K562 (cell line): ENCODE results near the gene KCNJ12. TPM values are rescaled to one million over a fixed set of nuclear protein-coding genes. Genes with fewer than 3 reads are reported as not detected.

Experiments
- ATAC-seq: fragments of 200-7000 bp; cut with Tn5 transposase; 3 replicates; pipeline ENCODE4 v1.9.1; 2020; ENCODE audit warnings: moderate library complexity
- BruUV-seq: library from RNA; stranded (reverse); fragments of 400-500 nt; replicated peaks from 2 replicates; lab custom pipeline; 2021; lab: Mats Ljungman, UMichigan
- CTCF ChIA-PET: fragments of 300-600 bp; formaldehyde crosslinking; extraction: SDS; loops from one replicate; lab custom pipeline; 2021; ENCODE audit warnings: low intra/inter-chr PET ratio; lab: Yijun Ruan, JAX
- POLR2A ChIA-PET: fragments of 300-600, 350-650 bp; sonication (Branson Sonifier 250); formaldehyde crosslinking; extraction: SDS; loops from one replicate; lab custom pipeline; 2021; ENCODE audit warnings: antibody characterized with exemption, inconsistent platforms; lab: Yijun Ruan, JAX
- DNase-seq, 4 experiments: peaks; one replicate each; pipeline versions ENCODE4 v3.0.0 to v3.0.0-alpha.2; 2011 to 2018; ENCODE audit warnings: low spot score in 3 of 4, mixed read lengths in 3 of 4; ENCODE audit errors: extremely low read depth in 1 of 4
- FAIRE-seq: peaks from 2 replicates; lab custom pipeline; 2011; peaks lifted over from hg19 to GRCh38; lab: Jason Lieb, UNC
- H2AFZ ChIP-seq: 2 replicates; pipeline ENCODE4 v1.6.0; 2011; ENCODE audit warnings: low read depth, low read length, control low read depth, inconsistent platforms
- H3K27ac ChIP-seq: fragments of 200-600 bp; 3 replicates; pipeline ENCODE4 v1.8.0; 2011; ENCODE audit warnings: low read depth, mild to moderate bottlenecking, control low read depth, inconsistent platforms, low read length, moderate library complexity, mixed read lengths; ENCODE audit errors: extremely low read depth
- H3K27me3 ChIP-seq, 2 experiments: fragments of 300-600 bp in 1 of 2; 2 replicates in 1 of 2; 3 replicates in 1 of 2; pipeline versions ENCODE4 v1.6.0 to v1.8.0; 2011; ENCODE audit warnings: inconsistent platforms in 2 of 2, low read length in 2 of 2, mild to moderate bottlenecking in 1 of 2, mixed read lengths in 1 of 2, moderate library complexity in 1 of 2; ENCODE audit not compliant: control insufficient read depth in 2 of 2, insufficient read depth in 2 of 2
- H3K36me3 ChIP-seq: fragments of 300-600 bp; 3 replicates; pipeline ENCODE4 v1.8.0; 2011; ENCODE audit warnings: mild to moderate bottlenecking, low read length, inconsistent platforms; ENCODE audit not compliant: control insufficient read depth, insufficient read depth
- H3K4me1 ChIP-seq, 2 experiments: fragments of 200-600 bp in 1 of 2; replicated peaks in 1 of 2; 2 replicates in 1 of 2; 3 replicates in 1 of 2; pipeline versions ENCODE4 v1.5.1 to v1.8.0; 2011; ENCODE audit warnings: inconsistent platforms in 2 of 2, low read length in 2 of 2, mild to moderate bottlenecking in 1 of 2, mixed read lengths in 1 of 2, moderate library complexity in 1 of 2; ENCODE audit not compliant: control insufficient read depth in 2 of 2, insufficient read depth in 2 of 2
- H3K4me2 ChIP-seq: 2 replicates; pipeline ENCODE4 v1.6.1; 2011; ENCODE audit warnings: low read length, control low read depth, inconsistent platforms, mixed read lengths; ENCODE audit not compliant: insufficient read depth
- H3K4me3 ChIP-seq: fragments of 200-600 bp; sonication (generic), shearing (Covaris generic); 2 replicates; pipeline ENCODE4 v1.5.1; 2016; ENCODE audit warnings: control low read depth, inconsistent platforms
- H3K79me2 ChIP-seq: fragments of 200-600 bp; 3 replicates; pipeline ENCODE4 v1.8.0; 2011; ENCODE audit warnings: low read length, inconsistent platforms; ENCODE audit not compliant: control insufficient read depth, insufficient read depth
- H3K9ac ChIP-seq, 2 experiments: 2 replicates each; pipeline versions ENCODE4 v1.6.0 to v1.6.1; 2011; ENCODE audit warnings: low read depth in 2 of 2, low read length in 2 of 2, control low read depth in 1 of 2, inconsistent platforms in 1 of 2, mild to moderate bottlenecking in 1 of 2, mixed read lengths in 1 of 2; ENCODE audit not compliant: insufficient read depth in 1 of 2
- H3K9me1 ChIP-seq: one replicate; pipeline ENCODE4 v1.6.0; 2011; ENCODE audit warnings: inconsistent platforms, mild to moderate bottlenecking, low read length, moderate library complexity; ENCODE audit not compliant: control insufficient read depth, insufficient read depth
- H3K9me3 ChIP-seq: replicated peaks from 2 replicates; pipeline ENCODE4 v1.5.1; 2011; ENCODE audit warnings: low read depth, low read length, inconsistent platforms; ENCODE audit not compliant: control insufficient read depth, insufficient read depth
- H4K20me1 ChIP-seq: replicated peaks from 2 replicates; pipeline ENCODE4 v1.6.1; 2011; ENCODE audit warnings: low read length, inconsistent platforms, mixed read lengths; ENCODE audit not compliant: control insufficient read depth, insufficient read depth
- HDAC6 ChIP-seq: IDR thresholded peaks from 2 replicates; pipeline ENCODE4 v1.6.1; 2012; ENCODE audit warnings: low read depth, mild to moderate bottlenecking, control low read depth, inconsistent platforms, low read length, moderate library complexity
- HNRNPL ChIP-seq: fragments of 200-400 bp; formaldehyde crosslinking; IDR thresholded peaks from 2 replicates; pipeline ENCODE4 v1.6.1; 2017; ENCODE audit warnings: low read depth, mild to moderate bottlenecking, low read length
- STAG1 ChIP-seq: sonication (generic); formaldehyde crosslinking; IDR thresholded peaks from 2 replicates; pipeline ENCODE4 v1.5.0; 2020; ENCODE audit warnings: missing genetic modification reagents, borderline replicate concordance
- ZNF609 ChIP-seq: sonication (generic); formaldehyde crosslinking; IDR thresholded peaks from 2 replicates; pipeline ENCODE4 v1.8.1; 2023; ENCODE audit warnings: missing genetic modification reagents, mild to moderate bottlenecking, borderline replicate concordance
- ZNF707 ChIP-seq: fragments of 250-450 bp; sonication (Bioruptor Pico); conservative IDR thresholded peaks from 2 replicates; pipeline ENCODE4 v1.8.0; 2022; ENCODE audit warnings: inconsistent platforms, mild to moderate bottlenecking, moderate library complexity
- WGBS: fragments of 100-300 bp; shearing (Covaris generic); methylation state at CpG from one replicate; pipeline ENCODE4 v1.1.6; 2016; ENCODE audit warnings: low coverage, mixed read lengths; ENCODE audit not compliant: insufficient coverage; ENCODE audit errors: missing lambda C conversion rate; 5-methylcytosine and 5-hydroxymethylcytosine counted together
- in situ Hi-C: fragments of 300-500 bp; cut with MboI; formaldehyde crosslinking; loops from 4 replicates; pipeline ENCODE4 v1.15.0; 2018; ENCODE audit warnings: inconsistent platforms, mixed read lengths
- intact Hi-C: fragments of 100-400 bp; cut with micrococcal nuclease; formaldehyde crosslinking; loops from 2 replicates; pipeline ENCODE4 v1.14.2; 2022
- polyA plus RNA-seq, 8 experiments: library from polyadenylated mRNA; depleted of rRNA in 4 of 8; stranded (reverse) in 5 of 8; unstranded in 3 of 8; fragments of >200 nt; fragmentation: Nextera tagmentation in 2 of 8; fragmentation: Illumina TruSeq in 1 of 8; extraction: Ambion mirVana in 2 of 8; extraction: Trizol in 1 of 8; gene quantifications; 2 replicates each; pipeline versions ENCODE4 v1.2.1 to v1.2.3, GENCODE V29; 2011 to 2014; ENCODE audit warnings: inconsistent platforms in 1 of 8, missing spikeins in 1 of 8
- total RNA-seq, 7 experiments: library from RNA; depleted of rRNA in 6 of 7; stranded (reverse); fragments of >200 nt in 6 of 7; fragmentation: Illumina TruSeq in 2 of 7; extraction: Trizol in 2 of 7; gene quantifications; 2 replicates each; pipeline versions ENCODE4 v1.2.1 to v1.2.3, GENCODE V29; 2011 to 2021; ENCODE audit warnings: low replicate concordance in 1 of 7
- TF ChIP-seq, protein P1 (sequence below): fragments of 250-450 bp; sonication (Bioruptor Pico); IDR thresholded peaks from 2 replicates; pipeline ENCODE4 v1.5.0; 2020; ENCODE audit warnings: mild to moderate bottlenecking

Gene KCNJ12
- total and polyA plus RNA-seq, 9 of the 15 experiments (the other 6 are each of a cell fraction or from before 2014, with no cell fraction given), result 0.02 TPM; not detected in 8

- TF ChIP-seq, protein P1, sequence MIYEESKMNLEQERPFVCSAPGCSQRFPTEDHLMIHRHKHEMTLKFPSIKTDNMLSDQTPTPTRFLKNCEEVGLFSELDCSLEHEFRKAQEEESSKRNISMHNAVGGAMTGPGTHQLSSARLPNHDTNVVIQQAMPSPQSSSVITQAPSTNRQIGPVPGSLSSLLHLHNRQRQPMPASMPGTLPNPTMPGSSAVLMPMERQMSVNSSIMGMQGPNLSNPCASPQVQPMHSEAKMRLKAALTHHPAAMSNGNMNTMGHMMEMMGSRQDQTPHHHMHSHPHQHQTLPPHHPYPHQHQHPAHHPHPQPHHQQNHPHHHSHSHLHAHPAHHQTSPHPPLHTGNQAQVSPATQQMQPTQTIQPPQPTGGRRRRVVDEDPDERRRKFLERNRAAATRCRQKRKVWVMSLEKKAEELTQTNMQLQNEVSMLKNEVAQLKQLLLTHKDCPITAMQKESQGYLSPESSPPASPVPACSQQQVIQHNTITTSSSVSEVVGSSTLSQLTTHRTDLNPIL (CRISPR knock-in tag), result no peak
- no peak for TF ChIP-seq STAG1
Observed at GRCh38 chr17:21368545-21369246, 7.5 kb upstream of the KCNJ12 start (continued).

DNA sequence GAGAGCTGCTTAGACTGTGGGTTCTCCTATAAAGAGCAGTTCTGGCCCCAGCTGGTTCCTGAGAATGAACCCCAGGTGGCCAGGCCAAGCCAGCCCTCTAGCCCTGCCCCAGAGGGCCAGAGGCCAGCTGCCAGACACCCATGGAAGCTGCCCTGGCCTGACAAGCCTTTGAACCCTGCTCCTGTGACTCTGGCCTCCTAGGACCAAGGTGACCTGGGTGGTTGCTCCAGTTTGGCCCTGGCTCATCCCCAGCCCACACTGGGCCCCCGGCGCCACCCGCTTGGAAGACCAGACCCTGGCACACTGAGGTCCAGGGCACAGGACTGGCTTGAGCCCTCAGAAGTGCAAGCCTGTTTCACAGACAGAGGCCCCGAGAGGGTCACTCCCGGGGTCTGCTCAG, 6.8 kb upstream of the KCNJ12 start:
- DNase-seq, result no peak
- in situ Hi-C loops, result no loop called here
- ChIA-PET POLR2A (no interaction called here), CTCF (no interaction called here)
- H3K4me3 ChIP-seq, result no peak overlapping the region
- no peaks in the 10 kb centered on the region for H3K79me2 ChIP-seq
- H2AFZ ChIP-seq, result no peak overlapping the region
- H3K9me1 ChIP-seq, result no peaks in the 10 kb centered on the region
- H3K9ac ChIP-seq, result no peak overlapping the region
- no peak overlapping the region for H3K4me2 ChIP-seq
- H3K27me3 ChIP-seq, result peaks cover 0 to 45% of the 10 kb centered on the region in 2 experiments; a peak in 3 of 5 replicates
- TF ChIP-seq HDAC6 (no peak), HNRNPL (no peak), ZNF707 (no peak), ZNF609 (CRISPR knock-in tag) (no peak)
- H3K9me3 ChIP-seq, result no peaks in the 10 kb centered on the region
- H3K36me3 ChIP-seq, result no peaks in the 10 kb centered on the region
- ATAC-seq, result no peak
- WGBS, result 4% methylated on average over 4 of the region's 5 CpGs
- intact Hi-C loops, result no loop called here
- no peak for FAIRE-seq
- no peaks in the 10 kb centered on the region; a peak in 2 of 5 replicates for H3K4me1 ChIP-seq
- no peak overlapping the region for H3K27ac ChIP-seq
- no peaks in the 10 kb centered on the region for H4K20me1 ChIP-seq
- BruUV-seq, result no TSS peak
